KBM-7 (cell line): ENCODE results near the gene C1orf174.

Source experiments
- DNase-seq: peaks from one replicate; pipeline ENCODE4 v3.0.0-alpha.2; 2015
- in situ Hi-C: fragments of 300-500 bp; cut with MboI; formaldehyde crosslinking; loops from 2 replicates; pipeline ENCODE4 v1.14.3; 2020; ENCODE audit warnings: low sequenced_read_pairs, low pct_unique_long_range_greater_than_20kb, mixed read lengths

Gene C1orf174

DNA sequence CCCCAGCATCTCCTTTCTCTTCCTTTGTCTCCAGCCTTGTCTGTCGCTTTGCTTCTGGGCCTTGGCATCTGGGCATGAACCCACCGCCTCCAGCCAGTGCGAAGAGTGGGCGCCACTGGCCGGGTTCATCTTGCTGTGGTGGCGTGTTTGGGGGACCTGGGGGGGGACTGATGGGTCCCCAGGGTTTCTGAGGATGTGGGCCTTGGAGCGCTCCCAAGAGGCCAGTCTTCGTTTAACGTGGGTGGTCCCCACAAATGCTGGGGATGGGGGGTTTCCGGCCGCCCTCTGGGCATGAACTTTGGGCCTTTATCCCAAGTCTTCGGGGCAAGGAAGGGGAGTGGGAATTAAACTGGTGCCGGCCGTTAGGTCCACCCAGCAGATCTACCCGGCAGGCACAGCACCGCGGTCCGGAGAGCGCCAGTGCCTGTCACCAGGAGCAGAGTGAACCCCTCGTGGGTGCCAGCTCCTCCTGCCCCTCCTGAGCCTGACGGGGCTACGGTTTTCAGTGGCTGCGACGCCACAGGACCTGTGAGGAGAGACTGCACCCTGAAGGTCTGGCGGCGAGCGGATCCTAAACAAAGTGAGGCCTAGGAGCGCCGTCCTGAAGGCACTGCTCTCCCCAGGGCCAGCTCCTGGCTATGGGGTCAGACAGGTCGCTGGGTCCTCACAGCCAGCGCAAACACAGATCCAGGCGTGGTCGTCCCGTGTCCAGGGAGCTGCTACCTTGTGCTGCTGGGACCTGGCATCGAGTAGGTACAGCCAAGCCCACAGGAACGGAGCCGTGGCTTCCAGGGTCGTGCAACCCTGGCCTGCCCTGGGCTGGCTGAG, 12.1 kb upstream of the C1orf174 start:
- no peak for DNase-seq
- in situ Hi-C loops = no loop called here

DNA sequence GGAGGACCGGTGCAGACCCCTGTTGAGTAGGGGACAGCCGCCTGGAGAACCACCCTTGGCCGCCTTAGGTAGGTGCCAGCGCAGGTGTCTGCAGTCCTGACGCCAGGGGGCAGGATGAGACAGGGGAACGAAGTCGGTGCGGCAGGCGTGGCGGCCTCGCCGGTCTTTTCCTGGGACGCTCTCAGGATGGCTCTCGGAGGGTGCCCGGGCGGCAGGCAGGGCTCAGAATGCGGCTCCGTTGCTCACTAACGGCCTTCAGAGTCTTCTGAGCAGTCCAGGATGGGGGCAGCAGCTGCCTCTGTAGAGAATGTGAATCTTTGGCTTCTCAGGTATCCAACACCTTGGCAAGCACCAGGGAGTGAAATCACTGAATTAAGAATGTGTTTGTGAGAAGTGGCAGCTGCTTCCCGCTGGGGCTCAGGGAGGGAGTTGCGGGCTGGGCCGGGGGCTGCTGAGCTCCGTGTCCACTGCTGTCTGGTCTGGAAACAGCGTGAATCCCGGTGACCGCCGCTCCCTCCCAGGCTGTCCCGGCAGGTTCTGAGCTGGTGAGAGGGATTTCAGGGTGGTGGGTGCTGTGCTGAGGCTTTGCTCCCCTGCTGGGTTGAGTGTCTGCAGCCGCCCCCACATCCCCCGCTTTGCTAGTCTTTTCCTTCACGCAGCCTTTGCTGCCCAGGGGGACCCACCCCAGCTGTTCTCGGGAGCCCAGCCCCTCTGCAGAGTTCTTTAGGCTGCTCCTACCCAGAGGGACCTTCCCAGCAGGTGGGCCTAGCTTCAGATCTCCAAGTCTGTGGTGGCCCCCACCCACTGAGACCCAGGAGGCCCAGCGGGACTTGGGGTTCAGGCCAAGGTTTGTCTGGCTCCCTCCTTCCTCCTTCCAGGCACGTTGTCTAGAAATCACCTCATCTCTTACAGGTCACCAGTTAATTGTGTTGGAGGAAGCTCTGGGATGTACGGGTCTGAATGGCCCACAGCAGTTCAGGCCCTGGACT, 11.1 kb upstream of the C1orf174 start:
- DNase-seq = peak; percentile 67
- in situ Hi-C loops = no loop called here

GRCh38 chr1:3910049-3910731, 10.1 kb upstream of the C1orf174 start:
- no peak for DNase-seq
- in situ Hi-C loops = no loop called here

- in situ Hi-C loops = no loop called here
These were observed 9.5 kb upstream of the C1orf174 start for GRCh38 chr1:3909615-3910014.

DNA sequence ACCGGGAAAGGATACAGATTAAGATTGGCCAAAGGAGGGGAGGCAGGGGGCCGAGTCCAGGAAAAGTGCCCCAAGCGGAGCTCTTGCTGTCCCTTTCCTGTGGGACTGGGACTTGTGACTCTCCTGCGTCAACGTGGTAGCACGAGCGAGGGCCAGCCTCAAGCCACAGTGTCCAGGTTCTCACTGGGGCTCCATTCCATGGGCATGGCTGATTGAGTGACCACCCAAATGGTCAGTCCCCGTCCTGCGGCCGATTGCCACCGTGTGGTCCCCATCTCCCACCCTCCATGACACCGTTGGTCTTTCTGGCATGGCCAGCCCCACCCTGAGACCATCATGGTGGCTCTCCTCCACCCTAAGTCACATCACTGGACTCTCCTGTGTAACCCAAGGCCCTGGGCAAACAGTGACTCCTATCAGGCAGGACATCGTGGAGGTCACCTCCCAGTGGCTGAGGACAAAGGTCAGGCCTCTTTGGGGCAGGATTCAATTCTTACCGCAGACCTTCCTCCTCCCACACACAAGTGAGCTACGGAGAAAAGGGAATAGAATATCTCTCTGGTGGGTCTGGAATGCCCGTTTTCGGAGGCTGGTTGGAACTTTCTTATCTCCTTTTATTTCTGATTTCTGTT, 8.9 kb upstream of the C1orf174 start:
- no peak for DNase-seq
- in situ Hi-C loops = no loop called here

More at GRCh38 chr1:3909615-3910014, 9.5 kb upstream of the C1orf174 start:
- no peak for DNase-seq

DNA sequence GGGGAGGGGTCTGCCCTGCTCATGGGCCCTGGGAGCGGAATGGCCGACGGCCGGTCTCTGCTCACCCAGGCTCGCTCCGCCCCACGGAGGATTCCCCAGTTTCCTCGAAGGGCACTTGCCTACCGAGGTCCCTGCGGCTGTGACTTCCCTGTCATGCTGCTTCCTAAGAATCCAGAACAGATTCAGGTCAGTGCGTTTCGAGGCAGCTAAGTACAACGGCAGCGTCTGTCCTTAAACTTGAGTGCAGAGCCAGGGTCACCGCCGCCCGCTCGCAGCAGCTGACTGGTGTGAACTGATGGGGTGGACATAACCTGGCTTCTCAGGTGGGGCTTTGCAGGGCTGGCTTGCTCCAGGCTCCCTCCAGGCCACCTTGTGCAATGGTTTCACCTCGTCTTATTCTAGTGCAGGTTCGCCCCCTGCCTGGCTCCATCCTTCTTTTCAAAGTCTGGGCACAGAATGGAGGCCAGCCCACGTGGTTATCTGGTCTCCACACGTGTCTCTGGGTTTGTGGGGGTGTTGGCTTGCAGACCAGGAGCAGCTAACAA, 7.6 kb upstream of the C1orf174 start:
- in situ Hi-C loops = no loop called here
- DNase-seq = no peak

- in situ Hi-C loops = no loop called here
- DNase-seq = peak; percentile 62
These were observed 7.0 kb upstream of the C1orf174 start for GRCh38 chr1:3907031-3907534.

- in situ Hi-C loops = no loop called here
These were observed 6.6 kb upstream of the C1orf174 start for GRCh38 chr1:3906672-3907020.

DNA sequence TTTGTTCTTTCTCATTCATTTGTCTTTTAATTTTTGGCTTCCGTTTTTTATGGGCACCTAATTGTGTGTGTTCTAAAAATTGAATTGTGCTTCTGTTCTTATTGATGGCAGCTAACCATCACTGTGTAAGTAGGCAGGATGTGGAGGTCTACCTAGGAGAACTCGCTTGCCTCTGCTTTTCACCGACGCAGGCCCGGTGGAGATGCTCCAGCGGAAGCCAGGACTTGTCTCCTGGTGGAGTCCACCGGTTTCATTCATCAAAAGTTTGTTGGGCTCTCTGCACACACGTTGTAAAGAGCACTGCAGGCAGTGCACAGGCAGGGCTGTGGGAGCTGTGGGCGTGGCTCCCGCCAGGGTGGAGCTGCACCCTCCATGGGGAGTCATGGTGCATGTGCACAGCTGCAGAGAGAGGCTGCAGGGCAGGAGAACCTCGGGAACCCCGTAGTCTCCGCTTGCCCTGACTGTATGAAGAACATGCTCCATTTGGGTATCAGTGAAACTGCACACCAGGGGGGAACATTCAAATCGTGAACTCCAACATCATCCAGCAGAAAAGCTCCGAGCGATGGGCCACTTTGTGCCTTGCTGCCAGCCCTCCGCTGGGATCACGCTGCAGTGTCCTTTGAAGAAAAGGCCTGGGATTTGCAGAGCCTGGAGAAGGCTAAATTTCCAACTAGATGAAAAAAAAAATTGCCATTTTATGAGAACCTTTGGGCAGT, 6.0 kb upstream of the C1orf174 start:
- in situ Hi-C loops = no loop called here
- no peak for DNase-seq

More at GRCh38 chr1:3906672-3907020, 6.6 kb upstream of the C1orf174 start:
- DNase-seq = no peak

- in situ Hi-C loops = no loop called here
- DNase-seq = no peak
These were observed 5.3 kb upstream of the C1orf174 start for GRCh38 chr1:3905266-3905952.

DNA sequence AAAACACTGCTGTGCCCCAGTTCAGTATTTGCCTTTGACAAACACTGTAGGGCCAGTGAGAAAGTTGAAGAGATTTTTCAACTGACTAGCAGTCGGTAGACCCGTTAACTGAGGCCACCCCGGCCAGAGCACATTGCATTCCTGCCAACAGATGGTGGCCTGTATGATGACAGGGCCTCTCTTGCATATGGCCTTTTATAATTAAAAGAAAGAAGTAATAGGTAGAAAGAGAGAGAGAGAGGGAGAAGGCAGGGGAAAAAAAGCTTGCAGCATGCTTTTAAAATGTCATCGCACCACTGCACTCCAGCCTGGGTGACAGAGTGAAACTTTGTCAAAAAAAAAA, 4.7 kb upstream of the C1orf174 start:
- no peak for DNase-seq
- in situ Hi-C loops = no loop called here

GRCh38 chr1:3904006-3904842, 4.2 kb upstream of the C1orf174 start:
- in situ Hi-C loops = no loop called here
- no peak for DNase-seq

DNA sequence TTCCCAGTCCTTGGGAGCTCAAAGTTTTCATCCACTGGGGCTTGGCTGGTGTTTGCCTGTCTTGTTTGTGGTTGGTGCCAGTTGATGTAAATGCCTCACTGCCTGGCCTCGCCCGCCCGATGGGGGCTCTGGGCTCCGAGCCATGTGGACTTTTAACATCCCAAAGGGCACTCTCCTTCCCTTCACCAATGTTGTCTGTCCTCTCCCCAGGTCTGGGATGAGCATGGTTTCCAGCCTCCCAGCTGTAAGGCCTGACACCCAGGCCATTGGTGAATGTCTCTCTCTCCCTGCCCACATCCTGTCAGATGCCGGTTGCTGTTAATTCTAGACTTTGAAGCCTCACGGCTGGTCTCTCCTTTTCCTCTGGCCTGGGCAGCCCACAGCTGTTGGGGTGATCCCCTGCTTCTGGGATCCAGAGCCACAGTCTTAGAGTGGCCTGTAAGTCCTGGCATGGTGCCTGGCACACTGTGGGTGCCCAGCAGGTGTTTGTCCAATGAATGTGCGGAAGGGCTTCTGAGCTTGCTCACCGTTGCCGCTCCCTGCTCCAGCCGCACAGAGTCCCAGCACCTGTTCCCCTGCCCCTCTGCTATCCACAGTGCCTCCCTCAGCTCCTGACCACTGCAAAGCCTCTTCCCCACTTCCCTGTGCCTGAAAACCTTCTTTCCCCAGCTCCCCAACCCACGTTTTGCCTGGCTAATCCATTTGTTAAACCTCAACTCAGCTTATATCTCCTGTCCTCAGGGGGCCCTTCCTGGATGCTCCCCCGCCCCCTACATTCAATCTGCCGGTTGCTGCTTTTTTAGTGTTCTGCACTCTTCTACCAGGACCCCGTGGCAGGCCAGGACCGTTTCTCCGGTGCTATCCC, 3.3 kb upstream of the C1orf174 start:
- DNase-seq = peak; percentile 15
- in situ Hi-C loops = no loop called here

GRCh38 chr1:3902571-3903091, 2.6 kb upstream of the C1orf174 start:
- DNase-seq = no peak
- in situ Hi-C loops = no loop called here

DNA sequence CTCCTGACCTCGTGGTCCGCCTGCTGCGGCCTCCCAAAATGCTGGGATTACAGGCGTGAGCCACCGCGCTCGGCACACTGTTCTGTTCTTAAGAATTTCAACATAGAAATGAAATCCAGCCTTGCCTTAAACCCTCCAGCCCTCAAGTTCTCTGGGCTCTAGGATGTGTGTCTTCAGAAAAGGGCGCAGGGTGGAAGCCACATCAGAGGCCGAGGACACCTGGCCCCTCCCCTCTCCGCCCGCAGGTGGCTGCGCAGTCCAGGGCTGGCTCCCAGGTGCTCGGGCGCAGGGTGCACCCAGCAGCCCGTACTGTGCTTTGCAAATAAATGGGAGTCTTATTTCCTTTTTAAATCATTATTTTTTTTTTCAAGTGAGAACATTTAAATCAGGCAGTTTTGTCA, 2.0 kb upstream of the C1orf174 start:
- in situ Hi-C loops = no loop called here
- no peak for DNase-seq
